NCI-H2171 treated with DMSO at 0.1 percent for 48 hours (cell line): ENCODE measurements around the gene TFPI.

Experiments used
- DNase-seq: peaks from one replicate; lab custom pipeline; 2025; lab: John Stamatoyannopoulos, UW

The TFPI gene

GRCh38 chr2:187504312-187504921 is 49.8 kb downstream of the TFPI start:
- no peak for DNase-seq

GRCh38 chr2:187503700-187504099 is 50.5 kb downstream of the TFPI start:
- no peak for DNase-seq

- no peak for DNase-seq
Observed at GRCh38 chr2:187502467-187502866, 51.8 kb downstream of the TFPI start.

- no peak for DNase-seq
Observed at GRCh38 chr2:187500585-187501359, 53.5 kb downstream of the TFPI start.

GRCh38 chr2:187499941-187500532 is 54.2 kb downstream of the TFPI start:
- DNase-seq, result peak; percentile 34

GRCh38 chr2:187497858-187498463 is 56.3 kb downstream of the TFPI start:
- DNase-seq, result peak; percentile 10

- no peak for DNase-seq
Observed at GRCh38 chr2:187497140-187497539, 57.1 kb downstream of the TFPI start.

GRCh38 chr2:187495324-187495723 is 58.9 kb downstream of the TFPI start:
- no peak for DNase-seq

- no peak for DNase-seq
Observed at GRCh38 chr2:187493877-187494568, 60.2 kb downstream of the TFPI start.

GRCh38 chr2:187493180-187493579 is 61.1 kb downstream of the TFPI start:
- no peak for DNase-seq

GRCh38 chr2:187486241-187486640 is 68.0 kb downstream of the TFPI start:
- no peak for DNase-seq

GRCh38 chr2:187485523-187485922 is 68.7 kb downstream of the TFPI start:
- DNase-seq, result no peak

- no peak for DNase-seq
Observed at GRCh38 chr2:187483537-187483936, 70.7 kb downstream of the TFPI start.

- DNase-seq, result no peak
Observed at GRCh38 chr2:187482796-187483195, 71.4 kb downstream of the TFPI start.

GRCh38 chr2:187481543-187481942 is 72.7 kb downstream of the TFPI start:
- DNase-seq, result no peak

- no peak for DNase-seq
Observed at GRCh38 chr2:187478719-187479118, 75.5 kb downstream of the TFPI start.

GRCh38 chr2:187477051-187477450 is 77.2 kb downstream of the TFPI start:
- DNase-seq, result no peak

GRCh38 chr2:187475499-187476248 is 78.6 kb downstream of the TFPI start:
- no peak for DNase-seq

- DNase-seq, result no peak
Observed at GRCh38 chr2:187470698-187471097, 83.5 kb downstream of the TFPI start.

- no peak for DNase-seq
Observed at GRCh38 chr2:187469538-187469937, 84.7 kb downstream of the TFPI start.

- DNase-seq, result no peak
Observed at GRCh38 chr2:187468262-187468661, 86.0 kb downstream of the TFPI start.
